GM19351 (cell line): Measurements from ENCODE around the gene HOXA11.

ENCODE experiments used
- ATAC-seq: cut with Tn5 transposase; IDR thresholded peaks from one replicate; pipeline ENCODE4 v1.9.1; 2021; ENCODE audit warnings: mild to moderate bottlenecking, moderate library complexity; ENCODE audit not compliant: unreplicated experiment

The HOXA11 gene

DNA sequence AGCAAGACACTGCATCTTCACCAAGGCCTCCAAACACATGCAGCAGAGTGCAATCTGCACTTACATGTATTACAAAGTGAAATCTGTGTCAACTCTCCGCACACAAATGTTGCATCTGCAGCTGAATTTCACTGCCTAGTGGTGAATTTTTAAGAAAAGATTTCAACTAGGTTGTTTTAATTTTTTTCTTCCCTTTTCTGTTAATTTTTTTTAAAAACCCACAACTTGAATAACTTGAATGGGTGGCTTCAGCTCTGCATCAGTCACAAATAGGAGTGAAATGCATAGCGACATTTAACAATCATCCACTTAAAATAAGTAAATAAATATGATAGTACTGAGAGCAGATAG lies 8.9 kb upstream of the HOXA11 start:
- no peak for ATAC-seq

DNA sequence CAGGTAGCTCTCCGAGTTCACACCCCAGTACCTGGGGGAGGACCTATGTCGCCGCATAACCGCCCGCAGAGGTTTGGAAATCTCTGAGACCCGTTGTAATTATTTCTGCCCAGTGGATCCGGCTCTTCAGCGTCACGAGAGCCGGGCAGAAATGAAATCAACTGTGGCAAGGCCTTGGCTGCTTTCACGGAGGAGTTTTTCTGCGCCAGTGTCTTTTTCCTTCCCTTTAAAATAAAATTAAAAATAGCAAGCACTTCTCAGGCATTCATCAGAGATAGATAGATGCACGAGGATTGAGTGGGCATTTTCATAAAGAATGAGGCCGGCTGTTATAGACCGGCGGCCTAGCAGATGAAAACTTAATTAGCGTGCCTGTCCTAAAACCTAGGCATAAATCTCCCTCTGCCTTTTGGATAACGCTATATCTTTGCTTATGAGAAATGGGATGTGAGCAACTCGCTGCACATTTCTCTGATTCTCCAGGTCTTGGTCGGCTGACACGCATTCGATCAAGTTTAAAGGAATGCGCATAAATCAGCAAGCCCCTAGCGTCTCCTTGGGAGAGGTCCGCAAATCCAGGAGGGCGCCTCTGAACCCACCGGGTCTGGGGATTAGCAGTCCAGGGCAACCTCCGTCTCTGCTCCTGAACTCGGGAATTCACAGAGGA lies 8.4 kb upstream of the HOXA11 start:
- ATAC-seq = no peak

DNA sequence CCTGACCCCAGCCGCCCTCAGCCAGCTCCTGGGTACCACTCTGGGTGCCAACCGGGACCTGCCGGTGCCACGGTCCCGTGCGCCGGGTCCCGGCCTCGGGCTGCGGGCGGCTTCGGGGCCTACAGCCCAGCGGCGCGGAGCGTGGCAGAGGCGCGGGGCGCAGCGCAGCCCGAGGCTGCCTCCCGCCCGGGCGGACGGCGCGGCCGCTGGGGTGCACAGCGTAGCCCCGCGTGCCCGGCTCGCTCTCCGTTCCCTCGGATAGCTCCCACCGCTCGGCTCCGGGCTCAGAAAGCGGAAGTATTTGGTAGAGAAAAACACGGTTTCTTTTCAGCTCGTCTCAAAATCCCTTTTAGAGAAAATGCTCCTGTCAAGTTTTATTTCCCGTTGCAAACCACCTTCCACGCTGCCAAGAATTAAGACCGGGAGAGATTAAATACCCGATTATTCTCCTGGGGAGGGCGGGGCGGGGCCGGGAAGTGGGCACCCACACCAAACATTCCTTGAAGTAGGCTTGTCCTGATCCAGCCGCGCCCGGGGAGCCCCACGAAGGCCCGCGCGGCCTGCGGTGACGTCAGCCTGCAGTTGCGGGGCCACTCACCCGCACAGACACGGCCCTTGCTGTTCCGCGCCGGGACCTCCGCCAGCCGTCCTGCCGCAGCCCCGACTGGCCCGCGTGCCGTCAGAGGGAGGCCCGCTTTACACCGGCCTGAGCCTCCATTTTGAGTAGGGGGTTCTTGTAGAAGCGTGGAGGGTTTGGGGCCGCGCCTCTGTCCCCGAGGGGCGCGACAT lies 7.7 kb upstream of the HOXA11 start:
- no peak for ATAC-seq

DNA sequence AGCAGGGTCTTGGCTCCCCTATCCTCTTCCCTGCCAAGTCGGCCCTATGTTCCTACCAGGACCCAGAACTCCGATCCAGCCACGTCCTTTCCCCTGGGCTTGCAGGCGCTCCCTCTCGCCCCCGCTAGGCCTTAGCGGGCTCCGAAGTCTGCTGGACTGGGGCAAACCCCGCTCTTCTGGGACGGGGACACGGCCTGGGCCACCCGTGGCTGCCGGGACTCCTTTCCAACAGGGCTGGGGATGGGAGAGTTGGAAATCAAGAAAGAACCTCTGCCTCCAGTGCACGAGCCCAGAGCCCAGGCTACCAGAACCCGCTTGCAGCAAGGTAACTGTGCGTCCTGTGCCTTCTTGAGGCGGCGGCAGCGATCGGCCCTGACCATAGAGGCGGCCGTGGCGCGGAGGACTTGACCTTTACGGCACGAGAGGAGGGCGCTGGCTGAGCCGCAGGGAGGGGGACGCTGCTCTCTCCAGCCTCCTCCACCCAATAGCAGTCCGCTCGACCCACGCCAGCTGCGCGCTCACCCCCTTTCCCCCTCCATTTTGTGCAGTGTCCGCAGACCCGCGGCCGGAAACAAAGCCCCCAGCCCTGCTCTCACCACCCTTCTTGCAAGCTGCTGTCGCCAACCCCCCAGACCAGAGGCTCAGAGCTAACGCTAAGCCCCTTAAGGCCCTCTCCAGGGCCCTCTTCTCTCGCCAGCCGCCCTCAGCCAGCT lies 7.0 kb upstream of the HOXA11 start:
- ATAC-seq = no peak

DNA sequence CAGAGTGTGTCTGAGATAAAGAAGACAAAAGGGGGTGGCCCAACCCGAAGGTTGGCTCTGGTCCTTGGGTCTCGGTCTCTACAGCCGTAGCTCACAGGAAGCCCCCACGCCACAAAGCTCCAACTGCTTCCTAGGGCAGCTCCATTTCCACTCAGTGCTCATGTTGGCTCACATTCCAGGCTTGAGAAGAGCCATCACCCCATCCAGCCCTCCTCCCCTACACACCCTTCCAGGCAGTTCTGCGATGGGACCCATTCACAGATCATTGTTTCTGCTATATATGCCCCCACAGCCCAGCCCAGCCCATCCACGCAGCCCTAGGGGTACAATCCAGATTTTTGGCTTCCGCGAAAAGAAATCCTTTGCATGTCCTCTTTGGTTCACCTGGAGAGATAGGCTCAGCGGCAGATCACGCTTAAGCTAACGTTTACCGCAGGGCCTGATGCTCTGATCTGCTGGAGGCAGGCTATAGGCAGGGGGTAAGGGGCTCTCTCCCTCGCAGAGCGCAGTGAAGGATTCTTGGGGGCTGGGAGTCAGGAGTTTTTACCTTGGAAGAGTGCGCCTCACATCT lies 6.2 kb upstream of the HOXA11 start:
- no peak for ATAC-seq

DNA sequence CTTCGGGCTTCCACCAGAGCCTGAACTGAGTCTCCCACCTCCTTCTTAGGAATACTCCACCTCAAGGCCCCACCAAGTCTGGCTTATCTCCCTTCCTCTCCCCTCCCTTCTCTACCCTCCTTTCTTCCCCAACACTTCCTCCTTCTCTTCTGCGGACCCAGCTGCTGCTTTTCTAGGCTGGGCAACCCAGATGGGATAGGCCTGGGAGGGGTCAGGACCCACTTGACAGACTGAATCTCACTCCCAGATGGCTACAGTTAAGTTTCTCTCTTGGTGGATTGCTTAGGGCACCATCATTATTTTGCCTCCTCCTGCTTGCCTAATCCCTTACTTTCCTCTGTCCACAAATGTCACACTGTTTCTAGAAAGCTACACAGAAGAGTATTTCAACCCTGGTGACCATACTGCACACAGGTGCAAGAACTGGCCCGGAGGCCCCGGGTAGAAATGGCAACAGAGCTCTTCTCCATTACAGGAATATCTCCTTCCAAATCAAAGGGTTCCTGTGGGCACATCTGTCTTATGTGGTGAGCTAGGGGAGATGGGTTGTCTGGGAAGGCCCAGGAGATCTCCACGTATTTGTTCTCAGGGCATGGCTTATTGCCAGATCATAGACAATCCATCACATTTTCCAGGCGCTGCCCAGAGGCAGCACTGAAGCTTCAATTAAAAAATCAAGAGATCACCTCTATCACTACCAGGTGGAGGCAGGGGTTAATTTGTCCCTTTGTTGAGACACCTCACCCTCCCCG lies 5.1 kb upstream of the HOXA11 start:
- no peak for ATAC-seq

DNA sequence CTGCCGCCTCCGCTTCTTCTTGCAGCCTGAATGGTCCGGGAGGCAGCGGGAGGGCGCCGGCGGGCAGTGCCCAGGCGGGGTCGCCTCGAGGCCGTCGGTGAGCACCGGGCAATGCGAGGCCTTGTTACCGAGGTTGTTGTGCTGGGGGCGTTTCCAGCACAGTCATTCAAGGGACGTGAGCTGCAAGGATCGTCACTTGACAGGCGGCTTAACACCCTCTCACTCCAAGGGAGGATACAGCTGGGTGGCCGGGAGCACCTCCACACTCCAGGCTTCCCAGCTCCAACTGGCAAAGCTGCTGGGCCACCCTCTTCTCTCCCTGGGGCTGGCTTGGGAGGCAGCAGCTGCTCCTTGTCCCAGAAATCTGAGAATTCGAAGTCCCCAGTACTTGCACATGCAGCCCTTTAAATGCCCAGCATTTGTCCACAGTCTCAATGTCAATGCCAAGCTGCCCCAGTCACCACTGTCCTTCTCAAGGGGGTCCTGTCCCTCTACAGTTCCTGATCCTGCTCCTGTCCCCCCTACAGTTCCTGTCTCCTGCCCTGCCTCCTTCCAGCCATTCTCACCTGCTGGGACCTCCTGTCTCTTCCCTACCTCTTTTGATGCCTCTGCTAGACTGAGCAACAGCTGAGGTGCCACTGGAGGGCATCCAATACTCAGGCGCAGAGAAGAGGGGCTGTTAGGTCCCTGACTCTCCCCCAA lies 4.4 kb upstream of the HOXA11 start:
- no peak for ATAC-seq

DNA sequence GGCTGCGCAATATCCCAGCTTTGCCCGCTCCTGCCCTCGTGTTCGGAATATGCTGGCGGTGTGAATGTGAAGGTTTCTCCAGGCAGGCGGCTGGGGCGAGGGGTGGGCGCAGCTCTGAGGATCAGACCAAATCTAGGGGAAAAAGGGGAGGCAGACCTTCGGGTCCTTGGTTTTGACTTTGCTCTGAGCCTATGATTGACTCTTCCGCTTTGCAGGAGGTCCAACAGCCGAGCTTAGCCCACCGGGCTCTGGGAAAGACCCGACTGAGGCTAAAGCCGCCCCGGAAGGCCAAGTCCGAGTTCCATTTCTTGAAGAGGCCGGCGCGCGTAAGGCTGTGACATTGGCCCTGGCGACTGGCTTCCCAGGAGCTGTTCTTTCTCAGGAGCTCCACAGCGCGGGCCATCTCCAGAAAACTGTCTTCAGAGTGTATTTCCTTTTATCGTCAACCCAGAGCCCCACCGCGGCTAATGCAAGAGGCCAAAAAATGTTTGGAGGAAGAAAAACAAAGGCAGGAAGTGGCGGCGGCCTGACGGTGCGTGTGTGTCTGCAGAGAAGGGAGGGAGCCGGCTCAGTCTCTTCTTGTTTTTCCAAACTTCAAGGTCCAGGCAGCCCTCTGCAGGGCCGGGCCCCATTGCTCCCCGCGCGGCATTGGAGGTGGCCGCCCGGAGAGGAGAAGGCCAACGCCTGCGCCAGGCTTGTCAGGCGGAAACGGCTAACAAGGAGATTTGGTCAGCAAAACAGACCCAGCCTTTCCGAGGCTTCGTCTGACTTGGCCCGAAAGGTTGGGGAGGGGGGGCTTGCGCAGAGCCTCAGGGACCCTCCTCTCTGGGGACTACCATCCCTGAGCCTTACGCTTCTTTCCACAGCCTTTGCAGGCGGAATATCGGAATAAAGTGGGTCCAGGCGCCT lies 3.6 kb upstream of the HOXA11 start:
- no peak for ATAC-seq

DNA sequence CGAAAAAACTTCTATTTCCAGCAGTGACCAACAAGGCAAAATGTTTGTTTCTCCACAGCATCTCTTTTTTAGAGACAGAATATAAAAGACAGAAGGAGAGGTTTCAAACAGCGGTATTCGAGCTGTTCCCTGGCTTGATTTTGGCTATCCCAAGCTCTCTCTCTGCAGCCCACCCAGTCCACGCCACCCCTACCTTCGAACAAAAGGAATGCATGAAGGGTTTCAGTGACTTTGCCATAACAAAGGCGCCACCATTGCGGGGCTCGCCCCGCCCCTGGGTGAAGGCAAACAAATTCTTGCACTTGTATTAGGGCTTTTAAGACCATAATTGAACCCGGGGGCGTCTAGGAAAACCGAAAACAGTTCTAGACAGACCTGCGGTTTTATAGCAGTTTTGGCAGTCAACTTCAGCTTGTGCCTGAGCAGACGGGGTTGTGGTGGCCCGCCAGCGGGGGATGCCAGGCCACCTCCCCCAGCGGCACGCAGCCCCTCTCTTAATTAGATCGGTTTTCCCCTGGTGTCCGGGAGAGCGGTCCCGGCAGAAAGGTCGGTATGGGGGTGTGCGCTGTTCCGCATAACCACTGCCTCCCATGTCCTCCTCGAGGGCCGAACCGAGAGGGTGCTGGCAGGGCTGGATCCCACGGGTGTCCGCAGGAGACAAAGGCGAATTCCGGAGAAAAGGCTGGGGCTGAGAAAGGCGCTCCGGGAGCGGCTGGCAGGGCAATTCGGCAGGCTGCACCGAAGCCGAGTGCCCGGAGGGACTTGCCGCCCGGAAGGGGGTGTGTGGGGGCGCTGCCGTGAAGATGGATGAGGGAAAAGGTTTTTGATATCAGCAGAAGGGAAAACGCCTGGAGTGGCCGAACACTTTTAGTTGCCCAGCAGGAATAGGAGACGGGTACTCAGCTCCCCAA lies 2.7 kb upstream of the HOXA11 start:
- ATAC-seq = no peak

DNA sequence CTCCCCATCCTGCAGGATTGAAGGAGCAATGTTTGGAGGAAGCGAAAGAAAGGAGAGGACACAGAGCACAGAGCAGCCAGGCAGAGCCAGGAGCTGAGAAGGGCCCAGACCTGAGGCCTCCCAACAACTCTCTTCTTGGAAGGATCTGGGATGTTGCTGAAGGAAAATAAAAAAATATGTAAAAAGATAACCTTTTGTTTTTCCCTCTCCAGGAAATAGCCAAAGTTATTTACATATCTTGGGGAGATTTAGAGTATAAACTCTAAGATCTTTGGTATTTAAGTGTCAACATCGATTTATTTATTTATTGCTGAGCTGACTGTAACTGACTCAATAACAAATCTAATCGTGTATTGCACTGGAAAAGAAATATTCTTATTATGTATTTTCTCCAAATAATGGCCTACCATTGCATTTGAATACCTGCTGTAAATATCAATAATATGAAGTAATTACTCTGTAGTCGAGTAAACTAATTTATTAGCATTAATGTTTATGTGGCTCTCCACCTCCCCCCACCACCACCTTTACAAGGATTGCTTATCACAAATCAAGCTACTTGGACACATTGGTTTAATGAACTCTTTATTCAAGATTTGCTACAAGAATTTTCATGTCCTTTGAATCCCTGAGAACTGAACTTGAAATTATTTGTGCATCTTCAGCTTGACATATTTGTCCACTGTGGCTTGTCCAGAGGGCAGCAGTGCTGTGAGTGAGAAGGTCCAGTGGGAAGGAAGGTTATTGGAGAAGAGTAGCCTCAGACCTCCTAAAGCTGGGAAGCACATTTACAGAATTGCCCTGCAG lies 1.8 kb upstream of the HOXA11 start:
- ATAC-seq = no peak

DNA sequence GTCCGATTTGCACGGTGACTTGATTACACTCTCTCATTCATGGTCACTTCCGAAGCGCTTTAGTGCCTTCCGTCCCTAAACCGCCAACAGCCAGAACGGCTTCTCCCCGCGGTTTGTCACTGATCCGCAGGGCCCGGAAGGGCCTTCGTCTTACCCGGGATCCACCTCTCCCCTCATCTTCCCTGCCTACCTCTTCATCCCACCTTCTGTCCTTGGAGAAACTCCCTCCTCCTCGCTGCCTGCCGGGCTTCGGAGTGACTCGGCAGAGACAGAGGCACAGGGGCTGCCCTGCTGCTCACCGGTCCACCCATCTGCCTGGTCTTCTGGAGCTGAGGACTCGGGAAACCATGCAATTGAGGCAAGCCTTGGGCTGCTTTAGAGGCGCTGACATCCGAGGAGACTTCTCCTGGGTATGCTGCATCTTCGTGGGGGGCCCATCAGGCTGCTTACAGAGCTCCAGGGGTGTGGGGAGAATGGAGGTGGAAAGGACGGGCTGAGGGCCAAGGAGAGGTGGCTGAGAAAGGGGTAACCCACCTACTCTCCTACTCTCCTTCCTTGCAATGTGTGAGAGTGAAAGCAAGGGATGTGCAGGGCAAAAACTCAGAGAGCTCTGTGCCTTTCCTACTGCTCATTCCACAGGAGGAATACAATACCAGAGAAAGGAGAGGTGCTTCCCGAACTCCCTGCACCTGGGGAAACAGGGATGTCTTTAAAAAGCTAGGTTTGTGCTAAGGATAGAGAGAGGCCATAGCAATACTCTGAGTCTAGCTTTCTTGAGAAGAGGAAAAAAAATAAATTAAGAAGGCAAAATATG lies 1.0 kb upstream of the HOXA11 start:
- ATAC-seq = no peak

DNA sequence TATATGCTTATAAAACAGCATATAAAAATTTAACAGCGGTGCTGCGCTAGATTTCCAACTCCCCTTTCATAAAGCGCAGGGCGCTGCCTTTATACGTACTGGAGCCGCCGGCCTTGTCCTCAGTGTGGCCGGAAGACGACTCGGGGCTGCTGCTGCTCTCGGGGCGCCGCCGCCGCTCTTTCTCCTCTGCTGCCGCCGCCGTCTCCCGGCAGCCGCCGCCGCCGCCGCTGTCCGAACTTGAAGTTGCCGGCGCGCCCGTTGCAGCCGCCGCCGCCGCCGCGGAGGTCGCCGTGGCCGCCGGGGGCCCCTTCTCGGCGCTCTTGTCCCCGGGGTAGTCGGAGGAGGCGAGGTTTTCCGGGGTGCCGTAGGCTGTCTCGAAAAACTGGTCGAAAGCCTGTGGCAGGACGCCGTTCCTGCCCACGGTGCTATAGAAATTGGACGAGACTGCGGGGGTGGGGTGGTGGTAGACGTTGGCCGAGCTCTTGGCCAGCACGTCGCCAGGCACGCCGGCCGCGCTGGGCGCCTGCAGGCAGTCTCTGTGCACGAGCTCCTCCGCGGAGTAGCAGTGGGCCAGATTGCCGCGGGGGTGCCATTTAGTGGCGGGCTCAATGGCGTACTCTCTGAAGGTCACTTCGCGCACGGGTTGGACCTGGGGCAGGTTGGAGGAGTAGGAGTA lies 557 bp downstream of the HOXA11 start:
- no peak for ATAC-seq

DNA sequence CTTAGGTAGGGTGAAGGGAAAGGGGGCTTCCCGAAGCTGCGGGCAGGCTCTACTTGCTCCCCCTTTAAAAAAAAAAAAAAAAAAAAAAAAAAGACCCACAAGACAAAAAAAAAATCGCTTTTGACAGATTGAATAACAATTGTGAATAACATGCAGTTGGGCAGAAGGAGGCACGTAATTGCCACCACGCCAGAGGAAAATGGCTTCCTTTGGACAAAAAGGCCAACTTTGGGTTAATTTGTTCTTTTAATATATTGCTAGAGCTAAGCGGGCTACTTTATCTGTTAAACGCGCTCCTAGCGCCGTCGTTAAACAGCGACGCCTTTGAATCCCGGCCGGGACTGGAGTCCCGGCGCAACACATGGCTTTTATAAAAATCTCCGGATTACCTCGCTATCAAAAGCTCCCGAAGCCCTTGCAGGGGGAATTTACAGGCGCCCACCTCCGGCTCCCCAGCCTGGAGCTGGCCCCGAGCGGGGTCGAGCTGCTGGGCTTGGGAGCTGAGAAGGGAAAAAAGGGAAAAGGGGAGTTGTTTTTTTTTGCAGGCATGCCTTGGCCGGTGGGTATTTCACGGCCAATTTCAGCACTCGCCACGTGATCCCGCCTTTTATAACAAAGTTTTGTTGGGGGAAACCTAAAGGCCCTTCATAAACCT lies 1.2 kb downstream of the HOXA11 start:
- no peak for ATAC-seq

DNA sequence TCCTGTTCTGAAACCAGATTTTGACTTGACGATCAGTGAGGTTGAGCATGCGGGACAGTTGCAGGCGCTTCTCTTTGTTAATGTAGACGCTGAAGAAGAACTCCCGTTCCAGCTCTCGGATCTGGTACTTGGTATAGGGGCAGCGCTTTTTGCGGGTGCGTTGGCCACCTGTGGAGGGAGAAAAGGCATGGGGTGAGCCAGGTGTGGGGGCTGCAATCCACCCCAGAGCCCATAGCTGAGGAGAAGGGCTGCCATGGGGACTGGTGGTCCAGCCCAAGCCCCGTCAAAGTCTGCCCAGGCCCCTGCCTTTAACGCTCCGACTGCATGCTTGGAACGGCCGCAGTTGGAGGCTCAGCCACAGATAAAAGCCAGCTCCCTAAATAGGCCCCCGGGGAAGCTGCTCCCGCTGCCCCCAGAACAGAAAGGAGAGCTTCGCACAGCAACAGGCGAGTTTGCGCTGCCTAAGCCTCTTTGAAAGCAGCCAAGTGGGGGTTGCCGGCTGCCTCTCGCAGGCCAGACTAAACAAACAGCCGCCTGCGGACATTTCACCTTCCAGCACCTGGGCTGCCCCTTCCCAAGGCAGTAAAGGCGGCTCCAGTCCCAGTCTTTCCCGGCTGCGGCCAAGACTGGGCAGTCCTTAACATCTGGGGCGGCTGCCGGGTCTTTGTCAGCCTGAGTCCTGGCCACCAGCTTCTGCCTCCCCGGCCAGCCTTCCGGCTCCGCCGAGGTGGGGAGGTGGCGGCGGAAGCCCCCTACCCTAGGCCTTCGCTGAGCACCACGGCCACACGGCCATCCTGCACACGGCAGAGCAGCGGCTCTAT lies 2.0 kb downstream of the HOXA11 start:
- no peak for ATAC-seq
